C4-2B (cell line): ENCODE measurements around the gene CYFIP2.

Source experiments
- ZFX ChIP-seq: fragments of 450-650 bp; IDR thresholded peaks from 2 replicates; pipeline ENCODE4 v1.6.1; 2017
- TF ChIP-seq, protein P1 (sequence below): fragments of 450-650 bp; conservative IDR thresholded peaks from 2 replicates; pipeline ENCODE4 v1.5.1; 2017; ENCODE audit warnings: mild to moderate bottlenecking

DNA sequence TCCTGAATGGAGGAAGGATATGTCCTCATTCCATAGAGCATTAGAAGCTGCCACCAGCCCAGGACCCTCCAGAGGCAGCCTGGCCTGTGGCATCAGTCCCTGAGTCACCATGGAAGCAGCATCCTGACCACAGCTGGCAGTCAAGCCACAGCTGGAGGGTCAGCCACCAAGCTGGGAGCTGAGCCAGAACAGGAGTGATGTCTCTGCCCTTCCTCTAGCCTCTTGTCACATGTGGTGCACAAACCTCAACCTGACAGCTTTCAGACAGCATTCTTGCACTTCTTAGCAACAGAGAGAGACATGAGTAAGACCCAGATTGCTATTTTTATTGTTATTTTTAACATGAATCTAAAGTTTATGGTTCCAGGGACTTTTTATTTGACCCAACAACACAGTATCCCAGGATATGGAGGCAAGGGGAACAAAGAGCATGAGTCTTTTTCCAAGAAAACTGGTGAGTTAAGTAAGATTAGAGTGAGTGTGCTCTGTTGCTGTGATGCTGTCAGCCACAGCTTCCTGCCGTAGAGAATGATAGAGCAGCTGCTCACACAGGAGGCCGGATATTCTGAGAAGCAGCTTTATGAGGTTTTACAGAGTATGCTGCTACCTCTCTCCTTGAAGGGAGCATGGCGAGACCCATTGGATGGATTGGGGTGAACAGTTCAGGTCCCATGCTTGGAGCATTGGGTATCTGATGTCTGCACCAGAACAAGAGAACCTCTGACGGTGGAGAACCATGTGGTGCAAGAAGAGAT is 13.0 kb upstream of the CYFIP2 start:
- TF ChIP-seq, protein P1, sequence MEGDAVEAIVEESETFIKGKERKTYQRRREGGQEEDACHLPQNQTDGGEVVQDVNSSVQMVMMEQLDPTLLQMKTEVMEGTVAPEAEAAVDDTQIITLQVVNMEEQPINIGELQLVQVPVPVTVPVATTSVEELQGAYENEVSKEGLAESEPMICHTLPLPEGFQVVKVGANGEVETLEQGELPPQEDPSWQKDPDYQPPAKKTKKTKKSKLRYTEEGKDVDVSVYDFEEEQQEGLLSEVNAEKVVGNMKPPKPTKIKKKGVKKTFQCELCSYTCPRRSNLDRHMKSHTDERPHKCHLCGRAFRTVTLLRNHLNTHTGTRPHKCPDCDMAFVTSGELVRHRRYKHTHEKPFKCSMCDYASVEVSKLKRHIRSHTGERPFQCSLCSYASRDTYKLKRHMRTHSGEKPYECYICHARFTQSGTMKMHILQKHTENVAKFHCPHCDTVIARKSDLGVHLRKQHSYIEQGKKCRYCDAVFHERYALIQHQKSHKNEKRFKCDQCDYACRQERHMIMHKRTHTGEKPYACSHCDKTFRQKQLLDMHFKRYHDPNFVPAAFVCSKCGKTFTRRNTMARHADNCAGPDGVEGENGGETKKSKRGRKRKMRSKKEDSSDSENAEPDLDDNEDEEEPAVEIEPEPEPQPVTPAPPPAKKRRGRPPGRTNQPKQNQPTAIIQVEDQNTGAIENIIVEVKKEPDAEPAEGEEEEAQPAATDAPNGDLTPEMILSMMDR = no peak
- TF ChIP-seq ZFX = no peak
